HG03103 (cell line): ENCODE results near the gene LDB3.
"Not testable (repeated sequence)": the region's sequence is repeated elsewhere in the genome, so short reads cannot be mapped to it uniquely, and the experiment has no call there.

Experiments used
- ATAC-seq: cut with Tn5 transposase; IDR thresholded peaks from one replicate; pipeline ENCODE4 v1.9.1; 2021; ENCODE audit warnings: low read depth; ENCODE audit not compliant: unreplicated experiment

The LDB3 gene

GRCh38 chr10:86725980-86726676, 57.8 kb downstream of the LDB3 start:
- no peak for ATAC-seq

GRCh38 chr10:86726677-86726999, 58.3 kb downstream of the LDB3 start:
- no peak for ATAC-seq

GRCh38 chr10:86727470-86727869, 59.2 kb downstream of the LDB3 start:
- no peak for ATAC-seq

- no peak for ATAC-seq
Observed at GRCh38 chr10:86728056-86728455, 59.7 kb downstream of the LDB3 start.

GRCh38 chr10:86729677-86730076, 61.4 kb downstream of the LDB3 start:
- no peak for ATAC-seq

- no peak for ATAC-seq
Observed at GRCh38 chr10:86730227-86730626, 61.9 kb downstream of the LDB3 start.

- no peak for ATAC-seq
Observed at GRCh38 chr10:86732771-86733170, 64.5 kb downstream of the LDB3 start.

GRCh38 chr10:86733260-86733671, 65.0 kb downstream of the LDB3 start:
- ATAC-seq = no peak

GRCh38 chr10:86734207-86734988, 66.1 kb downstream of the LDB3 start:
- no peak for ATAC-seq

GRCh38 chr10:86735278-86735677, 67.0 kb downstream of the LDB3 start:
- ATAC-seq = not testable (repeated sequence)

- no peak for ATAC-seq
Observed at GRCh38 chr10:86742230-86742629, 73.9 kb downstream of the LDB3 start.

GRCh38 chr10:86744067-86744725, 75.9 kb downstream of the LDB3 start:
- no peak for ATAC-seq

- no peak for ATAC-seq
Observed at GRCh38 chr10:86747796-86748581, 79.7 kb downstream of the LDB3 start.

- ATAC-seq = no peak
Observed at GRCh38 chr10:86749854-86750253, 81.5 kb downstream of the LDB3 start.

GRCh38 chr10:86751477-86751876, 83.2 kb downstream of the LDB3 start:
- ATAC-seq = no peak

GRCh38 chr10:86752311-86752710, 84.0 kb downstream of the LDB3 start:
- no peak for ATAC-seq

GRCh38 chr10:86753051-86753450, 84.7 kb downstream of the LDB3 start:
- no peak for ATAC-seq

GRCh38 chr10:86753638-86754434, 85.5 kb downstream of the LDB3 start:
- no peak for ATAC-seq

- ATAC-seq = no peak
Observed at GRCh38 chr10:86755454-86755739, 87.1 kb downstream of the LDB3 start.

- peak; percentile 79 for ATAC-seq
Observed at GRCh38 chr10:86755740-86756510, 87.6 kb downstream of the LDB3 start.
